GM12878 (cell line): ENCODE results near the gene ZDHHC14. TPM values are rescaled to one million over a fixed set of nuclear protein-coding genes. Genes with fewer than 3 reads are reported as not detected.

Experiments used
- ATAC-seq: fragments of 200-7000 bp; cut with Tn5 transposase; 3 replicates; pipeline ENCODE4 v1.9.1; 2020; ENCODE audit warnings: mild to moderate bottlenecking, moderate library complexity
- BruUV-seq: library from RNA; stranded (reverse); fragments of 400-500 nt; replicated peaks from 2 replicates; lab custom pipeline; 2021; lab: Mats Ljungman, UMichigan
- CTCF ChIA-PET: fragments of 300-600 bp; sonication (Branson Sonifier 250); formaldehyde crosslinking; extraction: SDS; loops from one replicate; lab custom pipeline; 2021; ENCODE audit warnings: inconsistent platforms; lab: Yijun Ruan, JAX
- POLR2A ChIA-PET: fragments of 350-600 bp; formaldehyde crosslinking; extraction: SDS; loops from one replicate; lab custom pipeline; 2021; ENCODE audit warnings: inconsistent platforms; lab: Charles Lee
- RAD21 ChIA-PET: fragments of 300-600 bp; sonication (Branson Sonifier 250); formaldehyde crosslinking; loops from one replicate; lab custom pipeline; 2023; ENCODE audit warnings: antibody characterized with exemption; ENCODE audit not compliant: unreplicated experiment; lab: Charles Lee
- SMC1A ChIA-PET: fragments of 300-600 bp; sonication (Branson Sonifier 250); formaldehyde crosslinking; loops from one replicate; lab custom pipeline; 2023; ENCODE audit not compliant: unreplicated experiment, uncharacterized antibody; lab: Charles Lee
- DNase-seq: peaks from one replicate; pipeline ENCODE4 v3.0.0-alpha.2; 2011; ENCODE audit warnings: low read depth, low spot score
- FAIRE-seq: peaks from 3 replicates; lab custom pipeline; 2011; peaks lifted over from hg19 to GRCh38; lab: Jason Lieb, UNC
- H2AFZ ChIP-seq: 2 replicates; pipeline ENCODE4 v1.6.0; 2011; ENCODE audit warnings: low read depth, low read length, control low read depth; ENCODE audit not compliant: control insufficient read depth
- H3K27ac ChIP-seq: 2 replicates; pipeline ENCODE4 v1.5.1; 2011; ENCODE audit warnings: control low read depth; ENCODE audit not compliant: control insufficient read depth, insufficient read depth
- H3K27me3 ChIP-seq, 2 experiments: replicated peaks in 1 of 2; 2 replicates each; pipeline versions ENCODE4 v1.6.0 to v1.6.1; 2011; ENCODE audit warnings: low read length in 1 of 2; ENCODE audit not compliant: control insufficient read depth in 2 of 2, insufficient read depth in 2 of 2
- H3K36me3 ChIP-seq, 2 experiments: 2 replicates each; pipeline ENCODE4 v1.5.1; 2011; ENCODE audit warnings: low read length in 1 of 2; ENCODE audit not compliant: control insufficient read depth in 2 of 2, insufficient read depth in 2 of 2
- H3K4me1 ChIP-seq: 2 replicates; pipeline ENCODE4 v1.6.1; 2011; ENCODE audit warnings: mild to moderate bottlenecking, low read length, moderate library complexity, mixed read lengths; ENCODE audit not compliant: control insufficient read depth, insufficient read depth
- H3K4me2 ChIP-seq: 2 replicates; pipeline ENCODE4 v1.6.0; 2011; ENCODE audit warnings: control low read depth; ENCODE audit not compliant: control insufficient read depth, insufficient read depth
- H3K4me3 ChIP-seq: fragments of 200-600 bp; sonication (generic); 2 replicates; pipeline ENCODE4 v1.5.1; 2016
- H3K79me2 ChIP-seq: 2 replicates; pipeline ENCODE4 v1.6.0; 2011; ENCODE audit warnings: low read length; ENCODE audit not compliant: control insufficient read depth, insufficient read depth
- H3K9ac ChIP-seq: 2 replicates; pipeline ENCODE4 v1.8.0; 2011; ENCODE audit warnings: low read length, control low read depth, mixed read lengths; ENCODE audit not compliant: control insufficient read depth, insufficient read depth
- H3K9me3 ChIP-seq: replicated peaks from 3 replicates; pipeline ENCODE4 v1.5.1; 2011; ENCODE audit warnings: mild to moderate bottlenecking, low read length; ENCODE audit not compliant: control insufficient read depth, insufficient read depth
- H4K20me1 ChIP-seq: 2 replicates; pipeline ENCODE4 v1.6.0; 2011; ENCODE audit not compliant: control insufficient read depth, insufficient read depth
- BACH1 ChIP-seq: fragments of 450-650 bp; IDR thresholded peaks from 2 replicates; pipeline ENCODE4 v1.6.1; 2017; ENCODE audit warnings: mild to moderate bottlenecking, borderline replicate concordance
- BMI1 ChIP-seq: fragments of 450-650 bp; IDR thresholded peaks from 2 replicates; pipeline ENCODE4 v1.6.1; 2016; ENCODE audit warnings: mild to moderate bottlenecking, moderate library complexity, borderline replicate concordance
- ETV6 ChIP-seq, 2 experiments: fragments of 450-650 bp in 1 of 2; IDR thresholded peaks in 1 of 2; conservative IDR thresholded peaks in 1 of 2; 2 replicates each; pipeline ENCODE4 v1.6.1; 2014; ENCODE audit warnings: antibody characterized with exemption in 1 of 2, borderline replicate concordance in 1 of 2, low read depth in 1 of 2, mild to moderate bottlenecking in 1 of 2, moderate library complexity in 1 of 2
- KAT2A ChIP-seq: conservative IDR thresholded peaks from 2 replicates; pipeline ENCODE4 v1.6.1; 2011; ENCODE audit warnings: low read depth, low read length; ENCODE audit not compliant: control insufficient read depth
- NFXL1 ChIP-seq: fragments of 450-650 bp; IDR thresholded peaks from 2 replicates; pipeline ENCODE4 v1.6.1; 2017; ENCODE audit warnings: antibody characterized with exemption, mild to moderate bottlenecking, borderline replicate concordance
- NR2F1 ChIP-seq: fragments of 450-650 bp; conservative IDR thresholded peaks from 2 replicates; pipeline ENCODE4 v1.6.1; 2017; ENCODE audit warnings: mild to moderate bottlenecking
- NRF1 ChIP-seq: conservative IDR thresholded peaks from 2 replicates; pipeline ENCODE4 v1.6.1; 2011; ENCODE audit warnings: mild to moderate bottlenecking, low read depth, low read length, improper control_type of control experiment
- PAX5 ChIP-seq: IDR thresholded peaks from 2 replicates; pipeline ENCODE4 v1.6.1; 2011; ENCODE audit warnings: low read depth, low read length, borderline replicate concordance
- PBX3 ChIP-seq: IDR thresholded peaks from 2 replicates; pipeline ENCODE4 v1.6.1; 2011; ENCODE audit warnings: mild to moderate bottlenecking, low read depth, low read length, moderate library complexity; ENCODE audit not compliant: insufficient replicate concordance
- POU2F2 ChIP-seq: IDR thresholded peaks from 3 replicates; pipeline ENCODE4 v1.6.1; 2011; ENCODE audit warnings: low read depth, mild to moderate bottlenecking, low read length, borderline replicate concordance
- SMAD5 ChIP-seq: IDR thresholded peaks from 2 replicates; pipeline ENCODE4 v1.6.1; 2016; ENCODE audit warnings: antibody characterized with exemption, low read depth
- STAT3 ChIP-seq: IDR thresholded peaks from 2 replicates; pipeline ENCODE4 v1.6.1; 2011; ENCODE audit warnings: low read depth, low read length, improper control_type of control experiment
- ZBTB40 ChIP-seq: fragments of 450-650 bp; IDR thresholded peaks from 2 replicates; pipeline ENCODE4 v1.6.1; 2016; ENCODE audit warnings: mild to moderate bottlenecking, moderate library complexity, borderline replicate concordance
- WGBS: methylation state at CpG from one replicate; pipeline ENCODE4 v1.1.6; 2016; ENCODE audit warnings: low lambda C conversion rate; ENCODE audit not compliant: insufficient replicate concordance, insufficient coverage; ENCODE audit errors: missing lambda C conversion rate; 5-methylcytosine and 5-hydroxymethylcytosine counted together
- in situ Hi-C: fragments of 300-500 bp; cut with MboI; formaldehyde crosslinking; loops from 9 replicates; pipeline ENCODE4 v1.14.3; 2018; ENCODE audit warnings: mixed read lengths
- intact Hi-C: fragments of 100-400 bp; cut with micrococcal nuclease; formaldehyde crosslinking; loops from one replicate; pipeline ENCODE4 v1.14.2; 2022; ENCODE audit not compliant: unreplicated experiment
- polyA plus RNA-seq, 11 experiments: library from polyadenylated mRNA; depleted of rRNA in 4 of 11; unstranded in 6 of 11; stranded (reverse) in 5 of 11; fragments of >200 nt; fragmentation: Nextera tagmentation in 4 of 11; fragmentation: Illumina TruSeq in 1 of 11; extraction: Ambion mirVana in 4 of 11; extraction: Trizol in 1 of 11; gene quantifications; 1 replicate in 1 of 11; 2 replicates in 10 of 11; pipeline versions ENCODE4 v1.2.1 to v1.2.3, GENCODE V29; 2011 to 2016; ENCODE audit warnings: inconsistent platforms in 2 of 11, missing spikeins in 2 of 11, low read depth in 1 of 11
- total RNA-seq, 4 experiments: library from RNA; depleted of rRNA in 3 of 4; stranded (reverse); fragments of >200 nt in 3 of 4; fragmentation: Illumina TruSeq in 1 of 4; extraction: Trizol in 1 of 4; gene quantifications; 2 replicates each; pipeline versions ENCODE4 v1.2.1 to v1.2.3, GENCODE V29; 2013 to 2021
- TF ChIP-seq, protein P1 (sequence below): fragments of 450-650 bp; IDR thresholded peaks from 2 replicates; pipeline ENCODE4 v1.6.1; 2018; ENCODE audit warnings: mild to moderate bottlenecking, low read depth, moderate library complexity; ENCODE audit not compliant: partially characterized antibody

ZDHHC14 gene
- total and polyA plus RNA-seq, 10 of the 15 experiments (the other 5 are each of a cell fraction or from before 2014, with no cell fraction given), result 0.15 to 16.0 (median 0.76) TPM; not detected in 1

DNA sequence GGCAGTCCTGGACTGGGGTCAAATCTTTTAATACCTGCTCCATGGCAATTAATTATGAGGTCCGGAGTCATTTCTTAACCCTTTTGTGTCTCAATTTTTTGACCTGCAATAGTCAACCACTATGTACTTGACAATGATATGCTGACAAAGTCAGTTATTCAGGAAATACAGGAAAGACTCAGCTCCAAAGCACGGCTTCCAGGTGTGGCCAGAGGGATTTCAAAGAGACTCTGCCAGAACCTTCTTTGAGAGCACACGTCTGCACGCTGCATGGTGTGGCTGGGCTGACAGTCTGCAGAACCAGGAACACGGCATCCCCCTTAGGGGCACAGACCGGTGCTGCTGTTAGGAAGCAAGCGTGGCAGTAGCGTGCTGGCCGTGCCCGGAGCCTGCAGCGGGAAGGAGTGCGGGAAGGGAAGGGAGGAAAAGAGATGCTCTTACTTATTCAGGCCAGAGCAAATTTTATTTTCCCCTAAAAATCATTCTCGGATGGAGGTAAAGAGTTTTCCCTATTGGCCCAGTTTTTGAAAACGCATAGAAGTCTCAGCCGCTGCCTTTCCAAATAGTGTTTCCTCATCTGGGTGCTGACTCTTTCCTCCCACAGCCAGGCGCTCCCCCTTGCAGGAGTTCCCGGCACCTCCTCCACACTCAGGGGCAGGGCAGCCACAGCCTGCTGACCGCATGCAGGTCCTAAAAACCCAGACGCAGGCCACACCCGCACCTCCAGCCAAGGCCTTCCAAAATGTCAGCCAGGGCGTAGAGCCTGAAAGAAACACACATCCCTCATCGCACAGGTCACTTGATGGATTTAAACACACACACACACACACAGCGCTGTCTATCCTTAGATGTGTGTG is 254.6 kb downstream of the ZDHHC14 start:
- no peaks in the 10 kb centered on the region for H3K9me3 ChIP-seq
- H3K4me2 ChIP-seq, result no peak overlapping the region
- 77% methylated on average over 23 of the region's 23 CpGs for WGBS
- ChIA-PET CTCF (no interaction called here), POLR2A (interaction anchor here (0.9 kb wide), 1 partner anchor 13 kb away, joined by 3 read pairs; no protein-coding TSS in a partner anchor), RAD21 (no interaction called here), SMC1A (interaction anchor here (0.6 kb wide), 1 partner anchor 40 kb away, joined by 3 read pairs; no protein-coding TSS in a partner anchor)
- in situ Hi-C loops (no loop called here), intact Hi-C loops (no loop called here)
- no peak overlapping the region for H3K4me3 ChIP-seq
- no peak overlapping the region for H2AFZ ChIP-seq
- DNase-seq, result no peak
- H3K9ac ChIP-seq, result no peak overlapping the region
- no peaks in the 10 kb centered on the region for H3K79me2 ChIP-seq
- no peaks in the 10 kb centered on the region for H3K27me3 ChIP-seq
- no TSS peak for BruUV-seq
- TF ChIP-seq NR2F1 (no peak), SMAD5 (no peak), NRF1 (no peak), PAX5 (no peak), ETV6 (conservative IDR thresholded peaks at IDR 0.05 in 1 of 2, IDR thresholded peaks at IDR 0.05 in 1 of 2; ENCODE audit: borderline replicate concordance in 1 of 2, low read depth in 1 of 2) (no peak), NFXL1 (no peak), BMI1 (no peak), BACH1 (no peak), PBX3 (no peak), ZBTB40 (no peak), KAT2A (no peak), POU2F2 (no peak), STAT3 (no peak)
- TF ChIP-seq, protein P1, sequence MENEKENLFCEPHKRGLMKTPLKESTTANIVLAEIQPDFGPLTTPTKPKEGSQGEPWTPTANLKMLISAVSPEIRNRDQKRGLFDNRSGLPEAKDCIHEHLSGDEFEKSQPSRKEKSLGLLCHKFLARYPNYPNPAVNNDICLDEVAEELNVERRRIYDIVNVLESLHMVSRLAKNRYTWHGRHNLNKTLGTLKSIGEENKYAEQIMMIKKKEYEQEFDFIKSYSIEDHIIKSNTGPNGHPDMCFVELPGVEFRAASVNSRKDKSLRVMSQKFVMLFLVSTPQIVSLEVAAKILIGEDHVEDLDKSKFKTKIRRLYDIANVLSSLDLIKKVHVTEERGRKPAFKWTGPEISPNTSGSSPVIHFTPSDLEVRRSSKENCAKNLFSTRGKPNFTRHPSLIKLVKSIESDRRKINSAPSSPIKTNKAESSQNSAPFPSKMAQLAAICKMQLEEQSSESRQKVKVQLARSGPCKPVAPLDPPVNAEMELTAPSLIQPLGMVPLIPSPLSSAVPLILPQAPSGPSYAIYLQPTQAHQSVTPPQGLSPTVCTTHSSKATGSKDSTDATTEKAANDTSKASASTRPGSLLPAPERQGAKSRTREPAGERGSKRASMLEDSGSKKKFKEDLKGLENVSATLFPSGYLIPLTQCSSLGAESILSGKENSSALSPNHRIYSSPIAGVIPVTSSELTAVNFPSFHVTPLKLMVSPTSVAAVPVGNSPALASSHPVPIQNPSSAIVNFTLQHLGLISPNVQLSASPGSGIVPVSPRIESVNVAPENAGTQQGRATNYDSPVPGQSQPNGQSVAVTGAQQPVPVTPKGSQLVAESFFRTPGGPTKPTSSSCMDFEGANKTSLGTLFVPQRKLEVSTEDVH, result no peak
- no peak for FAIRE-seq
- no peaks in the 10 kb centered on the region for H3K4me1 ChIP-seq
- no peak overlapping the region for H3K27ac ChIP-seq
- H3K36me3 ChIP-seq, result no peaks in the 10 kb centered on the region
- no peak for ATAC-seq
- H4K20me1 ChIP-seq, result no peaks in the 10 kb centered on the region
